Naive thymus-derived CD4-positive, alpha-beta T cell (primary cell): ENCODE data around the gene CRIP3. TPM values are rescaled to one million over a fixed set of nuclear protein-coding genes. Genes with fewer than 3 reads are reported as not detected.

Source experiments
- ATAC-seq: fragments of 150-1000 bp; cut with Tn5 transposase; 2 replicates; pipeline ENCODE4 v1.10.0; 2021; ENCODE audit warnings: mild to moderate bottlenecking, moderate library complexity
- CTCF ChIA-PET: fragments of 350-600 bp; sonication (Branson Sonifier 250); formaldehyde crosslinking; loops from one replicate; lab custom pipeline; 2021; ENCODE audit warnings: antibody characterized with exemption; lab: Charles Lee
- POLR2A ChIA-PET: fragments of 350-600 bp; sonication (Branson Sonifier 250); formaldehyde crosslinking; loops from one replicate; lab custom pipeline; 2021; ENCODE audit warnings: antibody characterized with exemption, inconsistent platforms; lab: Charles Lee
- DNase-seq, 9 donors: peaks; one replicate each; pipeline versions ENCODE4 v3.0.0 to v3.0.0-alpha.2; 2020 to 2022; ENCODE audit warnings: mixed read lengths in 1 of 9
- H3K27ac ChIP-seq: one replicate; pipeline ENCODE4 v1.7.0; 2013; ENCODE audit warnings: mild to moderate bottlenecking, low read depth, low read length, moderate library complexity
- H3K27me3 ChIP-seq, 2 donors: one replicate each; pipeline ENCODE4 v1.7.0; 2013; ENCODE audit warnings: low read length in 2 of 2, mild to moderate bottlenecking in 2 of 2, moderate library complexity in 2 of 2; ENCODE audit not compliant: control insufficient read depth in 2 of 2, insufficient read depth in 2 of 2
- H3K36me3 ChIP-seq, 3 experiments: 1 replicate in 2 of 3; 2 replicates in 1 of 3; pipeline ENCODE4 v1.7.0; 2013; ENCODE audit warnings: low read length in 3 of 3, mild to moderate bottlenecking in 3 of 3, moderate library complexity in 1 of 3; ENCODE audit not compliant: insufficient read depth in 3 of 3, control insufficient read depth in 2 of 3
- H3K4me1 ChIP-seq, 2 donors: one replicate each; pipeline ENCODE4 v1.7.0; 2013; ENCODE audit warnings: low read length in 2 of 2, mild to moderate bottlenecking in 2 of 2, moderate library complexity in 1 of 2; ENCODE audit not compliant: control insufficient read depth in 2 of 2, insufficient read depth in 2 of 2
- H3K4me3 ChIP-seq: 2 replicates; pipeline ENCODE4 v1.7.0; 2013; ENCODE audit warnings: mild to moderate bottlenecking, low read length
- H3K9me3 ChIP-seq, 3 experiments: 1 replicate in 2 of 3; 2 replicates in 1 of 3; pipeline ENCODE4 v1.7.0; 2013; ENCODE audit warnings: low read length in 3 of 3; ENCODE audit not compliant: control insufficient read depth in 2 of 3
- H3K27ac Mint-ChIP-seq, 9 donors: one replicate each; pipeline ENCODE4 v1.8.0; 2020 to 2022; ENCODE audit warnings: mixed read lengths in 9 of 9, mild to moderate bottlenecking in 8 of 9, moderate library complexity in 5 of 9, inconsistent platforms in 2 of 9
- H3K27me3 Mint-ChIP-seq, 5 donors: one replicate each; pipeline ENCODE4 v1.8.0; 2021 to 2022; ENCODE audit warnings: mixed read lengths in 5 of 5, mild to moderate bottlenecking in 1 of 5
- H3K36me3 Mint-ChIP-seq, 5 donors: one replicate each; pipeline ENCODE4 v1.8.0; 2020 to 2022; ENCODE audit warnings: mixed read lengths in 5 of 5, mild to moderate bottlenecking in 3 of 5, inconsistent platforms in 1 of 5
- H3K4me1 Mint-ChIP-seq, 7 donors: one replicate each; pipeline ENCODE4 v1.8.0; 2020 to 2022; ENCODE audit warnings: mixed read lengths in 7 of 7, mild to moderate bottlenecking in 3 of 7, inconsistent platforms in 1 of 7
- H3K4me3 Mint-ChIP-seq, 10 donors: one replicate each; pipeline ENCODE4 v1.8.0; 2020 to 2022; ENCODE audit warnings: mild to moderate bottlenecking in 10 of 10, mixed read lengths in 10 of 10, moderate library complexity in 6 of 10, inconsistent platforms in 2 of 10
- H3K9me3 Mint-ChIP-seq, 11 donors: one replicate each; pipeline ENCODE4 v1.8.0; 2020 to 2022; ENCODE audit warnings: mixed read lengths in 11 of 11, mild to moderate bottlenecking in 4 of 11, inconsistent platforms in 1 of 11, moderate library complexity in 1 of 11
- intact Hi-C, 2 donors: fragments of 100-400 bp; cut with micrococcal nuclease; formaldehyde crosslinking; loops; one replicate each; pipeline ENCODE4 v1.15.1; 2023
- polyA plus RNA-seq, 2 donors: library from polyadenylated mRNA; unstranded; fragments of 300-500 nt; fragmentation: Illumina TruSeq; gene quantifications; one replicate each; pipeline ENCODE4 v1.2.3, GENCODE V29; 2021
- total RNA-seq, 6 experiments: library from RNA in 5 of 6; stranded (reverse) in 5 of 6; gene quantifications; 1 replicate in 5 of 6; 2 replicates in 1 of 6; pipeline ENCODE4 v1.2.3 and lab custom pipeline; 2021 to 2026

Gene CRIP3
- total and polyA plus RNA-seq, 7 experiments from 2014 or later, result 2.1 to 7.4 (median 4.8) TPM; not detected in 3

DNA sequence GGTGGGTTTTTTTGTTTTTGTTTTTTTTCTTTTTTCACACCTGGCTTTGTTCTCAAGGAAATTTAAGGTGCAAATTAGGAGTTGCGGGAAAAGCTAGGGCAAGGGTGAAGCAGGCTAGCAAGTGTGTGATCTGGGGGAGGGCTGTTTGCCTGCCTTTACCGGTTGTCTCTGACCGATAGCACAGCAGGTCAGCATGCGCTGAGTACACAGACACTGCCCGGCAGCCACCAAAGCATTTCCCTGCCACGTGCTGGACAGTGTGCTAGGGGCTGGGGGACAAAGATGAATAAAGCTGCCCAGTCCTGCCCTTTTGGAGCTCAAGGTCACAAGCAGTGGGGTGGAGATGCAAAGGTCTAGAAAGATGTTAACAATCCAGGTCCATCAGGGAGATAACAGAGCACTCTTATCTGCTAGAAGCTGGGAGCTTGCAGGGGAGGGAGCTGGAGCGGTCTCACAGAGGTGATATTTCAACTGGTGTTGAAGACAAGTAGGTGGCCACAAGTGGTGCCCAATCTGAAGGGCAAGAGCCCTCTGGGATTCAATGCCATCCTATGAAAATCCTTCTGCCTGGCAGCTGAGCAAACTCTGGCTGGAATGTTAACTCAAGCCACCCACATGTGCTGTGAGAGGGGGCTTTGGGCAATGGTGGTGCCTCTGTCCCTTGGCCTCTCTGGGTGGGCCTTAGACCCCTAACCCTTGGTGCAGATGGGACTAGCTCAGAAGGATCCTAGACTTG is 40.8 kb downstream of the CRIP3 start:
- H3K36me3 ChIP-seq, result no peaks in the 10 kb centered on the region
- Mint-ChIP-seq H3K27ac (no peak overlapping the region), H3K4me3 (peak overlapping the region in 2 of 10 donors; percentile 6 to 16), H3K4me1 (peaks cover 0 to 18% (median 6%) of the 10 kb centered on the region in 7 donors), H3K27me3 (peaks cover 0 to 45% (median 4%) of the 10 kb centered on the region in 5 donors), H3K9me3 (no peaks in the 10 kb centered on the region), H3K36me3 (no peaks in the 10 kb centered on the region)
- ChIA-PET POLR2A (interaction anchor here (0.6 kb wide), 1 partner anchor 430 kb away, joined by 3 read pairs; no protein-coding TSS in a partner anchor), CTCF (interaction anchor here (1.0 to 1.3 kb wide), 4 partner anchors 38 to 240 kb away, joined by 3 to 5 read pairs (median 4); partner anchors contain the start of gene ZNF318)
- no peaks in the 10 kb centered on the region for H3K27me3 ChIP-seq
- no peaks in the 10 kb centered on the region for H3K4me1 ChIP-seq
- no peak for DNase-seq
- intact Hi-C loops, result loop anchor here in 1 of 2 donors (10.0 kb wide), 1 partner anchor 67 kb away; no protein-coding TSS in a partner anchor
- no peaks in the 10 kb centered on the region for H3K9me3 ChIP-seq
- no peak overlapping the region for H3K4me3 ChIP-seq
- no peak for ATAC-seq
- no peak overlapping the region for H3K27ac ChIP-seq

GRCh38 chr6:43265564-43265963 is 43.1 kb downstream of the CRIP3 start:
- Mint-ChIP-seq H3K36me3 (no peaks in the 10 kb centered on the region), H3K4me3 (no peak overlapping the region), H3K27ac (no peak overlapping the region), H3K4me1 (peaks cover 0 to 25% (median 6%) of the 10 kb centered on the region in 7 donors), H3K27me3 (peaks cover 0 to 31% (median 4%) of the 10 kb centered on the region in 5 donors), H3K9me3 (no peaks in the 10 kb centered on the region)
- no peaks in the 10 kb centered on the region for H3K36me3 ChIP-seq
- no peak overlapping the region for H3K27ac ChIP-seq
- CTCF ChIA-PET, result interaction anchor here (1.0 to 1.3 kb wide), 2 partner anchors 132 to 240 kb away, joined by 4 to 8 read pairs; no protein-coding TSS in a partner anchor
- H3K9me3 ChIP-seq, result no peaks in the 10 kb centered on the region
- POLR2A ChIA-PET, result interaction anchor here (0.8 kb wide), 1 partner anchor 55 kb away, joined by 3 read pairs; no protein-coding TSS in a partner anchor
- DNase-seq (no peak), ATAC-seq (no peak)
- no peaks in the 10 kb centered on the region for H3K4me1 ChIP-seq
- no peak overlapping the region for H3K4me3 ChIP-seq
- intact Hi-C loops, result loop anchor here in 1 of 2 donors (10.0 kb wide), 1 partner anchor 69 kb away; no protein-coding TSS in a partner anchor
- H3K27me3 ChIP-seq, result no peaks in the 10 kb centered on the region

DNA sequence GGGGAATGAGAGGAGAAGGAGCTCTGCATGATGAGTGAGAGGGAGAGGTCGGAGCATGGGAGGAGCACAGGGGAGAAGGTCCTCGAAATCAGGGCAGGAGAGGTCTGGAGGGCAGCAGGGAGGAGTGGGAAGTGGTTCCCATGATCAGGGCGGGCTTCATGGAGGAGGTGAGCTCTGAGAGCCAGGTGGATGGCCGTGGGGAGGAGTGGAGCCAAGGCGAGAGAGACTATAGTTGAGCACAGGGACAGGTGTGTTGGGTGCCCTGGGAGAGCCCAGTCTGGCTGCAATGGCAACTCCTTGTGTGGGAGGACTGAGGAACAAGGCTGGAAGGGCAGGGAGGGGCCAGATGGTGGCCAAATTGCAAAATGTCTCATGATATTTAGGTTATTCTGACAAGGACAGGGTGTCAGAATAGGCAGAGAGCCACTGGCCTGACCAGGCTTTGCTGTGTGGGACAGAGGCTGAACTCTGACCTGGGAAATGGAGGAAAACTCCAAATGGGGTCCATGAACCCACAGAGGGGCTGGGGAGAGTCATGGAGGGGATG is 44.0 kb downstream of the CRIP3 start:
- DNase-seq (no peak), ATAC-seq (no peak)
- no peaks in the 10 kb centered on the region for H3K4me1 ChIP-seq
- Mint-ChIP-seq H3K9me3 (no peaks in the 10 kb centered on the region), H3K4me3 (no peak overlapping the region), H3K27me3 (peaks cover 0 to 24% (median 4%) of the 10 kb centered on the region in 5 donors), H3K4me1 (peaks cover 0 to 18% (median 6%) of the 10 kb centered on the region in 7 donors), H3K36me3 (no peaks in the 10 kb centered on the region), H3K27ac (no peak overlapping the region)
- CTCF ChIA-PET, result interaction anchor here (1.1 to 1.3 kb wide), 2 partner anchors 233 to 241 kb away, joined by 3 to 8 read pairs; no protein-coding TSS in a partner anchor
- no peak overlapping the region for H3K4me3 ChIP-seq
- intact Hi-C loops, result loop anchor here (5.0 to 10.0 kb wide), 2 partner anchors 43 to 70 kb away; partner anchors contain the start of gene CRIP3 (in 1 of the 2)
- POLR2A ChIA-PET, result interaction anchor here (0.8 kb wide), 1 partner anchor 55 kb away, joined by 3 read pairs; no protein-coding TSS in a partner anchor
- H3K9me3 ChIP-seq, result no peaks in the 10 kb centered on the region
- no peaks in the 10 kb centered on the region for H3K27me3 ChIP-seq
- H3K36me3 ChIP-seq, result no peaks in the 10 kb centered on the region
- no peak overlapping the region for H3K27ac ChIP-seq

GRCh38 chr6:43263314-43264178 is 45.1 kb downstream of the CRIP3 start:
- Histone ChIP-seq H3K27me3 (no peaks in the 10 kb centered on the region), H3K27ac (no peak overlapping the region), H3K4me1 (no peaks in the 10 kb centered on the region), H3K36me3 (no peaks in the 10 kb centered on the region), H3K4me3 (no peak overlapping the region), H3K9me3 (no peaks in the 10 kb centered on the region)
- DNase-seq (peak; percentile 49 to 74 (median 66)), ATAC-seq (peak; percentile 93)
- Mint-ChIP-seq H3K9me3 (no peaks in the 10 kb centered on the region), H3K4me3 (peak overlapping the region in 1 of 10 donors; percentile 53), H3K27ac (peak overlapping the region in 2 of 9 donors; percentile 4 to 43), H3K4me1 (peaks cover 0 to 17% (median 0%) of the 10 kb centered on the region in 7 donors), H3K36me3 (no peaks in the 10 kb centered on the region), H3K27me3 (peaks cover 0 to 17% (median 0%) of the 10 kb centered on the region in 5 donors)
- intact Hi-C loops, result loop anchor here (1.0 to 10.0 kb wide), 7 partner anchors 44 to 243 kb away; partner anchors contain the start of gene CRIP3 (in 1 of the 2)
- ChIA-PET CTCF (interaction anchor here (0.6 to 2.6 kb wide), 7 partner anchors 9 to 234 kb away, joined by 3 to 13 read pairs (median 3); no protein-coding TSS in a partner anchor), POLR2A (no interaction called here)

- Mint-ChIP-seq H3K4me3 (no peak overlapping the region), H3K4me1 (peaks cover 0 to 17% (median 0%) of the 10 kb centered on the region in 7 donors), H3K36me3 (no peaks in the 10 kb centered on the region), H3K27ac (no peak overlapping the region), H3K27me3 (peaks cover 0 to 10% (median 3%) of the 10 kb centered on the region in 5 donors), H3K9me3 (no peaks in the 10 kb centered on the region)
- Histone ChIP-seq H3K9me3 (no peaks in the 10 kb centered on the region), H3K27me3 (no peaks in the 10 kb centered on the region), H3K4me3 (no peak overlapping the region), H3K36me3 (no peaks in the 10 kb centered on the region), H3K27ac (no peak overlapping the region), H3K4me1 (no peaks in the 10 kb centered on the region)
- POLR2A ChIA-PET, result no interaction called here
- intact Hi-C loops, result loop anchor here (1.0 to 10.0 kb wide), 7 partner anchors 44 to 243 kb away; partner anchors contain the start of gene CRIP3 (in 1 of the 2)
- CTCF ChIA-PET, result interaction anchor here (1.0 to 2.6 kb wide), 5 partner anchors 9 to 232 kb away, joined by 3 to 13 read pairs (median 3); no protein-coding TSS in a partner anchor
- DNase-seq (no peak), ATAC-seq (no peak)
Measured at GRCh38 chr6:43262780-43263313, 45.8 kb downstream of the CRIP3 start.
